Activated T-helper 2 cell treated with anti-CD3 and anti-CD28 coated beads, Interferon-gamma antibody, Interleukin-2, Interleukin-4, amounts not matched to agents 10 μg/mL and 5 μg/mL and 100 μg/mL, durations not matched to agents 14 hours and 24 hours and 36 hours (primary cell): Measurements from ENCODE around the gene CTTNBP2. TPM values are rescaled to one million over a fixed set of nuclear protein-coding genes. Genes with fewer than 3 reads are reported as not detected.

Source experiments
- DNase-seq: peaks from one replicate; pipeline ENCODE4 v3.0.0; 2021; ENCODE audit warnings: low spot score
- H3K27ac Mint-ChIP-seq: one replicate; pipeline ENCODE4 v1.8.0; 2021; ENCODE audit warnings: mixed read lengths
- H3K27me3 Mint-ChIP-seq: one replicate; pipeline ENCODE4 v1.8.0; 2021; ENCODE audit warnings: low read depth, mixed read lengths
- H3K36me3 Mint-ChIP-seq: one replicate; pipeline ENCODE4 v1.8.0; 2021; ENCODE audit warnings: low read depth, mixed read lengths
- H3K4me1 Mint-ChIP-seq: one replicate; pipeline ENCODE4 v1.8.0; 2021; ENCODE audit warnings: low read depth, mixed read lengths
- H3K4me3 Mint-ChIP-seq: one replicate; pipeline ENCODE4 v1.8.0; 2021; ENCODE audit warnings: low read depth, mild to moderate bottlenecking, moderate library complexity, mixed read lengths
- H3K9me3 Mint-ChIP-seq: one replicate; pipeline ENCODE4 v1.8.0; 2021; ENCODE audit warnings: mixed read lengths
- intact Hi-C: fragments of 100-400 bp; cut with micrococcal nuclease; formaldehyde crosslinking; loops from one replicate; pipeline ENCODE4 v1.15.1; 2023
- total RNA-seq: library from RNA; stranded (reverse); gene quantifications from 2 replicates; pipeline ENCODE4 v1.2.3, GENCODE V29; 2022

Gene CTTNBP2
- total RNA-seq, 1 donor from 2014 or later: not detected

GRCh38 chr7:117859246-117859812, 13.9 kb downstream of the CTTNBP2 start:
- Mint-ChIP-seq H3K27me3 (no peaks in the 10 kb centered on the region), H3K4me1 (no peaks in the 10 kb centered on the region), H3K36me3 (no peaks in the 10 kb centered on the region), H3K27ac (no peak overlapping the region), H3K9me3 (no peaks in the 10 kb centered on the region), H3K4me3 (no peak overlapping the region)
- intact Hi-C loops: no loop called here
- DNase-seq: no peak

GRCh38 chr7:117858712-117859111, 14.5 kb downstream of the CTTNBP2 start:
- DNase-seq: no peak
- H3K4me1 Mint-ChIP-seq: no peaks in the 10 kb centered on the region
- H3K9me3 Mint-ChIP-seq: no peaks in the 10 kb centered on the region
- intact Hi-C loops: no loop called here
- H3K36me3 Mint-ChIP-seq: no peaks in the 10 kb centered on the region
- no peaks in the 10 kb centered on the region for H3K27me3 Mint-ChIP-seq
- no peak overlapping the region for H3K4me3 Mint-ChIP-seq
- no peak overlapping the region for H3K27ac Mint-ChIP-seq

- Mint-ChIP-seq H3K36me3 (no peaks in the 10 kb centered on the region), H3K4me1 (no peaks in the 10 kb centered on the region), H3K27ac (no peak overlapping the region), H3K27me3 (no peaks in the 10 kb centered on the region), H3K4me3 (no peak overlapping the region), H3K9me3 (no peaks in the 10 kb centered on the region)
- intact Hi-C loops: no loop called here
- DNase-seq: no peak
Observed at GRCh38 chr7:117857718-117858117, 15.5 kb downstream of the CTTNBP2 start.

- intact Hi-C loops: no loop called here
- Mint-ChIP-seq H3K36me3 (no peaks in the 10 kb centered on the region), H3K27ac (no peak overlapping the region), H3K27me3 (no peaks in the 10 kb centered on the region), H3K4me1 (no peaks in the 10 kb centered on the region), H3K9me3 (no peaks in the 10 kb centered on the region), H3K4me3 (no peak overlapping the region)
- DNase-seq: no peak
Observed at GRCh38 chr7:117856196-117856595, 17.0 kb downstream of the CTTNBP2 start.

- Mint-ChIP-seq H3K9me3 (no peaks in the 10 kb centered on the region), H3K4me1 (no peaks in the 10 kb centered on the region), H3K36me3 (no peaks in the 10 kb centered on the region), H3K27me3 (no peaks in the 10 kb centered on the region), H3K27ac (no peak overlapping the region), H3K4me3 (no peak overlapping the region)
- intact Hi-C loops: no loop called here
- DNase-seq: no peak
Observed at GRCh38 chr7:117854186-117854585, 19.1 kb downstream of the CTTNBP2 start.

GRCh38 chr7:117848941-117849340, 24.3 kb downstream of the CTTNBP2 start:
- no peaks in the 10 kb centered on the region for H3K4me1 Mint-ChIP-seq
- no peak overlapping the region for H3K4me3 Mint-ChIP-seq
- no peaks in the 10 kb centered on the region for H3K36me3 Mint-ChIP-seq
- no peaks in the 10 kb centered on the region for H3K27me3 Mint-ChIP-seq
- no peak for DNase-seq
- intact Hi-C loops: no loop called here
- no peak overlapping the region for H3K27ac Mint-ChIP-seq
- no peaks in the 10 kb centered on the region for H3K9me3 Mint-ChIP-seq

GRCh38 chr7:117844678-117845077, 28.6 kb downstream of the CTTNBP2 start:
- H3K4me1 Mint-ChIP-seq: no peaks in the 10 kb centered on the region
- no peak for DNase-seq
- no peaks in the 10 kb centered on the region for H3K36me3 Mint-ChIP-seq
- no peak overlapping the region for H3K27ac Mint-ChIP-seq
- H3K4me3 Mint-ChIP-seq: no peak overlapping the region
- no peaks in the 10 kb centered on the region for H3K27me3 Mint-ChIP-seq
- H3K9me3 Mint-ChIP-seq: no peaks in the 10 kb centered on the region
- intact Hi-C loops: no loop called here

GRCh38 chr7:117841611-117842010, 31.6 kb downstream of the CTTNBP2 start:
- Mint-ChIP-seq H3K27ac (no peak overlapping the region), H3K4me3 (no peak overlapping the region), H3K4me1 (no peaks in the 10 kb centered on the region), H3K27me3 (no peaks in the 10 kb centered on the region), H3K36me3 (no peaks in the 10 kb centered on the region), H3K9me3 (no peaks in the 10 kb centered on the region)
- DNase-seq: no peak
- intact Hi-C loops: no loop called here

GRCh38 chr7:117841011-117841410, 32.2 kb downstream of the CTTNBP2 start:
- no peak overlapping the region for H3K27ac Mint-ChIP-seq
- intact Hi-C loops: no loop called here
- no peak overlapping the region for H3K4me3 Mint-ChIP-seq
- no peak for DNase-seq
- H3K4me1 Mint-ChIP-seq: no peaks in the 10 kb centered on the region
- no peaks in the 10 kb centered on the region for H3K9me3 Mint-ChIP-seq
- no peaks in the 10 kb centered on the region for H3K27me3 Mint-ChIP-seq
- H3K36me3 Mint-ChIP-seq: no peaks in the 10 kb centered on the region

- DNase-seq: no peak
- intact Hi-C loops: no loop called here
- no peak overlapping the region for H3K4me3 Mint-ChIP-seq
- no peaks in the 10 kb centered on the region for H3K36me3 Mint-ChIP-seq
- H3K4me1 Mint-ChIP-seq: no peaks in the 10 kb centered on the region
- no peak overlapping the region for H3K27ac Mint-ChIP-seq
- H3K9me3 Mint-ChIP-seq: no peaks in the 10 kb centered on the region
- no peaks in the 10 kb centered on the region for H3K27me3 Mint-ChIP-seq
Observed at GRCh38 chr7:117839507-117839906, 33.7 kb downstream of the CTTNBP2 start.

GRCh38 chr7:117837841-117838240, 35.4 kb downstream of the CTTNBP2 start:
- Mint-ChIP-seq H3K27ac (no peak overlapping the region), H3K9me3 (no peaks in the 10 kb centered on the region), H3K4me3 (no peak overlapping the region), H3K27me3 (no peaks in the 10 kb centered on the region), H3K4me1 (no peaks in the 10 kb centered on the region), H3K36me3 (no peaks in the 10 kb centered on the region)
- intact Hi-C loops: no loop called here
- DNase-seq: no peak

- Mint-ChIP-seq H3K4me3 (no peak overlapping the region), H3K4me1 (no peaks in the 10 kb centered on the region), H3K27me3 (no peaks in the 10 kb centered on the region), H3K27ac (no peak overlapping the region), H3K9me3 (no peaks in the 10 kb centered on the region), H3K36me3 (no peaks in the 10 kb centered on the region)
- intact Hi-C loops: no loop called here
- no peak for DNase-seq
Observed at GRCh38 chr7:117835016-117835664, 38.1 kb downstream of the CTTNBP2 start.

- Mint-ChIP-seq H3K4me3 (no peak overlapping the region), H3K36me3 (no peaks in the 10 kb centered on the region), H3K27ac (no peak overlapping the region), H3K4me1 (no peaks in the 10 kb centered on the region), H3K27me3 (no peaks in the 10 kb centered on the region), H3K9me3 (no peaks in the 10 kb centered on the region)
- intact Hi-C loops: no loop called here
- DNase-seq: no peak
Observed at GRCh38 chr7:117830422-117830954, 42.8 kb downstream of the CTTNBP2 start.
